GM21737 (cell line): Measurements from ENCODE around the gene RGS17.
"Not testable (repeated sequence)": the region's sequence is repeated elsewhere in the genome, so short reads cannot be mapped to it uniquely, and the experiment has no call there.

ENCODE experiments used
- ATAC-seq: cut with Tn5 transposase; IDR thresholded peaks from one replicate; pipeline ENCODE4 v1.9.1; 2021; ENCODE audit warnings: mild to moderate bottlenecking, moderate library complexity; ENCODE audit not compliant: unreplicated experiment

The RGS17 gene

GRCh38 chr6:153126218-153126617, 4.9 kb downstream of the RGS17 start:
- no peak for ATAC-seq

- no peak for ATAC-seq
Measured at GRCh38 chr6:153125032-153125431, 6.0 kb downstream of the RGS17 start.

GRCh38 chr6:153123801-153124200, 7.3 kb downstream of the RGS17 start:
- ATAC-seq, result no peak

GRCh38 chr6:153121311-153121710, 9.8 kb downstream of the RGS17 start:
- no peak for ATAC-seq

GRCh38 chr6:153117986-153118879, 12.8 kb downstream of the RGS17 start:
- ATAC-seq, result peak; percentile 98

GRCh38 chr6:153111082-153111481, 20.0 kb downstream of the RGS17 start:
- not testable (repeated sequence) for ATAC-seq

- ATAC-seq, result not testable (repeated sequence)
Measured at GRCh38 chr6:153110612-153111011, 20.5 kb downstream of the RGS17 start.

- no peak for ATAC-seq
Measured at GRCh38 chr6:153108315-153108714, 22.8 kb downstream of the RGS17 start.

- no peak for ATAC-seq
Measured at GRCh38 chr6:153106021-153106420, 25.1 kb downstream of the RGS17 start.

- ATAC-seq, result no peak
Measured at GRCh38 chr6:153104220-153104619, 26.9 kb downstream of the RGS17 start.

GRCh38 chr6:153103319-153103655, 27.8 kb downstream of the RGS17 start:
- no peak for ATAC-seq

- no peak for ATAC-seq
Measured at GRCh38 chr6:153102605-153103318, 28.3 kb downstream of the RGS17 start.

- no peak for ATAC-seq
Measured at GRCh38 chr6:153101461-153101860, 29.6 kb downstream of the RGS17 start.

GRCh38 chr6:153099636-153100035, 31.4 kb downstream of the RGS17 start:
- ATAC-seq, result no peak

GRCh38 chr6:153096792-153097191, 34.3 kb downstream of the RGS17 start:
- ATAC-seq, result no peak

- ATAC-seq, result no peak
Measured at GRCh38 chr6:153096031-153096430, 35.1 kb downstream of the RGS17 start.

GRCh38 chr6:153092082-153093013, 38.7 kb downstream of the RGS17 start:
- ATAC-seq, result peak; percentile 84

- no peak for ATAC-seq
Measured at GRCh38 chr6:153090241-153090930, 40.7 kb downstream of the RGS17 start.

- no peak for ATAC-seq
Measured at GRCh38 chr6:153088796-153089195, 42.3 kb downstream of the RGS17 start.

- no peak for ATAC-seq
Measured at GRCh38 chr6:153087436-153087835, 43.6 kb downstream of the RGS17 start.
